ENCODE results near the gene CTTNBP2. TPM values are rescaled to one million over a fixed set of nuclear protein-coding genes. Genes with fewer than 3 reads are reported as not detected.

Gene CTTNBP2
- total RNA-seq, 1 donor from 2014 or later = 9.5 TPM

DNA sequence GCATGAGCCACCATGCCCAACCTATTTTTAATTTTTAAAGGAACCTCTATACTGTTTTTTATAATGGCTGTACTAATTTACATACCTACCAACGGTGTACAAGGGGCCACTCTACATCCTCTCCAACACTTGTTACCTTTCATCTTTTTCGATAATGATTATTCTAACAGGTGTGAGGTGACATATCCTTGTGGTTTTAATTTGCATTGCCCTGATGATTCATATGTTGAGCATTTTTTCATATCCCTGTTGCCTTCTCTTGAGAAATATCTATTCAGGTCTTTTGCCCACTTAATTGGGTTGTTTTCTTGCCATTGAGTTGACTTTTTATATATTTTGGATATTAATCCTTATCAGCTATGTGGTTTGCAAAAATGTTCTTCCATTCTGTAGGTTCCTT lies 167.0 kb downstream of the CTTNBP2 start:
- H3K9me3 Mint-ChIP-seq (ENCODE audit: low read depth) = peaks cover 5% of the 10 kb centered on the region
- TF ChIP-seq CTCF (IDR thresholded peaks at IDR 0.05; ENCODE audit: unreplicated experiment) = no peak
- no peak for DNase-seq (ENCODE audit: low spot score, unreplicated experiment)
- H3K27me3 Mint-ChIP-seq = no peaks in the 10 kb centered on the region
- H3K4me1 Mint-ChIP-seq (ENCODE audit: low read depth) = no peaks in the 10 kb centered on the region
- no peak overlapping the region for H3K27ac Mint-ChIP-seq
- no peaks in the 10 kb centered on the region for H3K36me3 Mint-ChIP-seq (ENCODE audit: insufficient read depth)
- no peak overlapping the region for H3K4me3 Mint-ChIP-seq (ENCODE audit: low read depth)

GRCh38 chr7:117705630-117706029 lies 167.6 kb downstream of the CTTNBP2 start:
- no peak for TF ChIP-seq CTCF (IDR thresholded peaks at IDR 0.05; ENCODE audit: unreplicated experiment)
- no peaks in the 10 kb centered on the region for H3K4me1 Mint-ChIP-seq (ENCODE audit: low read depth)
- no peaks in the 10 kb centered on the region for H3K27me3 Mint-ChIP-seq
- DNase-seq (ENCODE audit: low spot score, unreplicated experiment) = no peak
- peaks cover 5% of the 10 kb centered on the region for H3K9me3 Mint-ChIP-seq (ENCODE audit: low read depth)
- H3K36me3 Mint-ChIP-seq (ENCODE audit: insufficient read depth) = no peaks in the 10 kb centered on the region
- no peak overlapping the region for H3K27ac Mint-ChIP-seq
- H3K4me3 Mint-ChIP-seq (ENCODE audit: low read depth) = no peak overlapping the region

DNA sequence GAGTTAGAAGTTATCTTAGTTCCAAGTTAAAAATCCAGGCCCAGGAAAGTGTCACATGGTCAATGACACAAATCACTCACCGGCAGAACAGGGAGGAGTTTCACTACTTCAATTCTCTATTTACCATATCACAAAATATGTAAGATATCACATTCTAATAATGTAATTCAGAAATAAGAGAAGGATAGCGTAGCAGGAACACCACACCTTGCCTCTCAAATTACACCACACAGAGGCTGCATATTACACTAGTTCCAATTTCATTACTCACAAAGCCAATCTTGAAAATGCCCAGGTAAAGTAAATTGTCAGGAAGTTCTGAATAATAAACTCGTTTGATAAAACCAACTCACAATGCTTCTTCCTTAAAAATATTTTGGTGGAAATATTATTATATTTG lies 169.2 kb downstream of the CTTNBP2 start:
- H3K27ac Mint-ChIP-seq = no peak overlapping the region
- peaks cover 5% of the 10 kb centered on the region for H3K9me3 Mint-ChIP-seq (ENCODE audit: low read depth)
- H3K4me3 Mint-ChIP-seq (ENCODE audit: low read depth) = no peak overlapping the region
- no peaks in the 10 kb centered on the region for H3K36me3 Mint-ChIP-seq (ENCODE audit: insufficient read depth)
- no peak for TF ChIP-seq CTCF (IDR thresholded peaks at IDR 0.05; ENCODE audit: unreplicated experiment)
- DNase-seq (ENCODE audit: low spot score, unreplicated experiment) = no peak
- H3K4me1 Mint-ChIP-seq (ENCODE audit: low read depth) = no peaks in the 10 kb centered on the region
- H3K27me3 Mint-ChIP-seq = no peaks in the 10 kb centered on the region

DNA sequence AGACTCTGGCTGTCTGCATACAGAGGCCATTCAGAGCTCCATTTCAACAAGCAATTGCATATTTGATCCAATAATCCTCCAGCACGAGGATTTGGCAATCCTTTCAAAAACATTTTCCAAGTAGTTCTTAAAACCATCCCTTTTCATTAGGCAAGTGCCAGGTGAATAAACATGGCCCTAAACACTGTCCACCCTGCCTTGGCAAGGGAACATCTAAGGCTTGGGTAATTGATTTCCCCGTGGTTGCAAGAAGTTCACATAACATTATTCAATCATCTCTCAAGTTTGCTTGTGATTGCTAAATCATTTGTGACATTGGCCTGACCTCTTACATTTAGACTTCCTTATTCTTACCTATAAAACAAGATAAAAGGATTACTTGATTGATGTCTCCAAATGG lies 175.2 kb downstream of the CTTNBP2 start:
- H3K27ac Mint-ChIP-seq = no peak overlapping the region
- peaks cover 3% of the 10 kb centered on the region for H3K27me3 Mint-ChIP-seq
- no peak for TF ChIP-seq CTCF (IDR thresholded peaks at IDR 0.05; ENCODE audit: unreplicated experiment)
- H3K4me3 Mint-ChIP-seq (ENCODE audit: low read depth) = no peak overlapping the region
- peaks cover 6% of the 10 kb centered on the region for H3K9me3 Mint-ChIP-seq (ENCODE audit: low read depth)
- DNase-seq (ENCODE audit: low spot score, unreplicated experiment) = no peak
- H3K4me1 Mint-ChIP-seq (ENCODE audit: low read depth) = no peaks in the 10 kb centered on the region
- H3K36me3 Mint-ChIP-seq (ENCODE audit: insufficient read depth) = no peaks in the 10 kb centered on the region

DNA sequence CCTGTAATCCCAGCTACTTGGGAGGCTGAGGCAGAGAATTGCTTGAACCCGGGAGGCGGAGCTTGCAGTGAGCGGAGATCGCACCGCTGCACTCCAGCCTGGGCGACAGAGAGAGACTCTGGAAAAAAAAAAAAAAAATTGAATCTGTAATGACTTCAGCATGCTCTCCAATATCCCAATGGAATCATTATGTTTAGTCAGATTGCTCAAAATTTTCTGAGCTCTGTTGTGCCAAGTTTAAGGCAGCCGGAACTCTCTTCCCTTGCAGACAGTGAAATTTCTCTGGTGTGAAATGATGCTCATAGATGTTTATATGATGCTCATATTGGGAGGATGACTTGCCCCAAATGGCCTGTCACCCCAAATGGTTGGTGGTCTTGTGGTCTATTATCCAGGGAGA lies 180.9 kb downstream of the CTTNBP2 start:
- Mint-ChIP-seq H3K4me3 (ENCODE audit: low read depth) (no peak overlapping the region), H3K36me3 (ENCODE audit: insufficient read depth) (no peaks in the 10 kb centered on the region), H3K27me3 (peaks cover 3% of the 10 kb centered on the region), H3K4me1 (ENCODE audit: low read depth) (peaks cover 8% of the 10 kb centered on the region), H3K9me3 (ENCODE audit: low read depth) (peaks cover 11% of the 10 kb centered on the region), H3K27ac (no peak overlapping the region)
- DNase-seq (ENCODE audit: low spot score, unreplicated experiment) = no peak
- no peak for TF ChIP-seq CTCF (IDR thresholded peaks at IDR 0.05; ENCODE audit: unreplicated experiment)
